Measurements from ENCODE around the gene PLA2G15. TPM values are rescaled to one million over a fixed set of nuclear protein-coding genes. Genes with fewer than 3 reads are reported as not detected.
"Not testable (repeated sequence)": the region's sequence is repeated elsewhere in the genome, so short reads cannot be mapped to it uniquely, and the experiment has no call there.

The PLA2G15 gene
- total and polyA plus RNA-seq, 2 experiments from 2014 or later: 3.1 to 14.8 TPM

GRCh38 chr16:68288252-68288650 is 43.1 kb downstream of the PLA2G15 start (continued):
- no peak for TF ChIP-seq ZNF331 (CRISPR knock-in tag; IDR thresholded peaks at IDR 0.05; ENCODE audit: low read depth)
- no peak for TF ChIP-seq POLR2AphosphoS5 (IDR thresholded peaks at IDR 0.05; ENCODE audit: low read depth)
- no peak for TF ChIP-seq NANOG (IDR thresholded peaks at IDR 0.05; ENCODE audit: borderline replicate concordance)

- not testable (repeated sequence) for H3K9me2 ChIP-seq (ENCODE audit: insufficient read depth); H3K36me3 ChIP-seq (ENCODE audit: insufficient read depth); H3K27ac Mint-ChIP-seq; H3K27ac ChIP-seq (ENCODE audit: low read depth); H3F3A ChIP-seq (replicated peaks; ENCODE audit: low read depth); H3K4me3 ChIP-seq; H3K4me1 Mint-ChIP-seq; DNase-seq (ENCODE audit: low spot score); H2AFZ ChIP-seq; H3K4me1 ChIP-seq (ENCODE audit: insufficient read depth); H3K4me2 ChIP-seq; H3K79me2 ChIP-seq (replicated peaks; ENCODE audit: insufficient read depth); ATAC-seq; H3K4me3 Mint-ChIP-seq; H3K27me3 Mint-ChIP-seq (ENCODE audit: insufficient read depth, low read depth, poor library complexity); H3K9me3 Mint-ChIP-seq; H3K27me3 ChIP-seq (ENCODE audit: insufficient read depth); H4K20me1 ChIP-seq (replicated peaks; ENCODE audit: insufficient read depth)
- peaks cover 26% of the 10 kb centered on the region for H3K36me3 Mint-ChIP-seq (ENCODE audit: low read depth)
Observed at GRCh38 chr16:68288796-68289195, 43.6 kb downstream of the PLA2G15 start.

DNA sequence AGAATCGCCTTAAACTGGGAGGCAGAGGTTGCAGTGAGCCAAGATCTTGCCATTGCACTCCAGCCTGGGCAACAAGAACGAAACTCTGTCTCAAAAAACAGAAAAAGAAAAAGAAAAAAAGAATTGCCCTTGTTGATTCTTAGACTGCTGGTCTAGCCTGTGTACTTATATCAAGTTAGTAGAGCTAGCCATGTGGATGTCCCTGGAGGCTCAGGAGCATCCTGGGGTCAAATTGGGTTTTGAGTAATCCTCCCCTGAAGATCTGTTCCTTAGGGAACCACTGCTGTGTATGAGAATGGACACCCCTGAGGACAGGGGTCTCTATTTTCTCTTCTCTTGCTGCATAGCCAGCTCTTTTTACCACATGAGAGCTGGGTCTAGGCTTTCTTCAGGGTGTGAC is 44.0 kb downstream of the PLA2G15 start:
- no peaks in the 10 kb centered on the region for H3K4me1 ChIP-seq (ENCODE audit: insufficient read depth)
- no peak for ATAC-seq
- H3K27me3 Mint-ChIP-seq (ENCODE audit: insufficient read depth, low read depth, poor library complexity): no peaks in the 10 kb centered on the region
- no peak overlapping the region for H3K27ac Mint-ChIP-seq
- DNase-seq (ENCODE audit: low spot score): no peak
- no peak overlapping the region for H3K4me3 Mint-ChIP-seq
- H3K27me3 ChIP-seq (ENCODE audit: insufficient read depth): no peaks in the 10 kb centered on the region
- no peaks in the 10 kb centered on the region for H3K79me2 ChIP-seq (replicated peaks; ENCODE audit: insufficient read depth)
- no peaks in the 10 kb centered on the region for H3K9me2 ChIP-seq (ENCODE audit: insufficient read depth)
- no peak overlapping the region for H3K27ac ChIP-seq (ENCODE audit: low read depth)
- H3K36me3 ChIP-seq (ENCODE audit: insufficient read depth): peaks cover 10% of the 10 kb centered on the region; the same call in 1 of the 2 replicates
- peaks cover 5% of the 10 kb centered on the region; the same call in 1 of the 2 replicates for H4K20me1 ChIP-seq (replicated peaks; ENCODE audit: insufficient read depth)
- H3F3A ChIP-seq (replicated peaks; ENCODE audit: low read depth): no peaks in the 10 kb centered on the region
- no peak overlapping the region for H3K4me2 ChIP-seq
- H3K9me3 Mint-ChIP-seq: no peaks in the 10 kb centered on the region
- peaks cover 8% of the 10 kb centered on the region for H3K4me1 Mint-ChIP-seq
- H2AFZ ChIP-seq: no peak overlapping the region
- H3K36me3 Mint-ChIP-seq (ENCODE audit: low read depth): peaks cover 28% of the 10 kb centered on the region
- H3K4me3 ChIP-seq: no peak overlapping the region
- TF ChIP-seq, protein P1, sequence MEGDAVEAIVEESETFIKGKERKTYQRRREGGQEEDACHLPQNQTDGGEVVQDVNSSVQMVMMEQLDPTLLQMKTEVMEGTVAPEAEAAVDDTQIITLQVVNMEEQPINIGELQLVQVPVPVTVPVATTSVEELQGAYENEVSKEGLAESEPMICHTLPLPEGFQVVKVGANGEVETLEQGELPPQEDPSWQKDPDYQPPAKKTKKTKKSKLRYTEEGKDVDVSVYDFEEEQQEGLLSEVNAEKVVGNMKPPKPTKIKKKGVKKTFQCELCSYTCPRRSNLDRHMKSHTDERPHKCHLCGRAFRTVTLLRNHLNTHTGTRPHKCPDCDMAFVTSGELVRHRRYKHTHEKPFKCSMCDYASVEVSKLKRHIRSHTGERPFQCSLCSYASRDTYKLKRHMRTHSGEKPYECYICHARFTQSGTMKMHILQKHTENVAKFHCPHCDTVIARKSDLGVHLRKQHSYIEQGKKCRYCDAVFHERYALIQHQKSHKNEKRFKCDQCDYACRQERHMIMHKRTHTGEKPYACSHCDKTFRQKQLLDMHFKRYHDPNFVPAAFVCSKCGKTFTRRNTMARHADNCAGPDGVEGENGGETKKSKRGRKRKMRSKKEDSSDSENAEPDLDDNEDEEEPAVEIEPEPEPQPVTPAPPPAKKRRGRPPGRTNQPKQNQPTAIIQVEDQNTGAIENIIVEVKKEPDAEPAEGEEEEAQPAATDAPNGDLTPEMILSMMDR (conservative IDR thresholded peaks at IDR 0.05; ENCODE audit: low read depth in 2 of 2): no peak

DNA sequence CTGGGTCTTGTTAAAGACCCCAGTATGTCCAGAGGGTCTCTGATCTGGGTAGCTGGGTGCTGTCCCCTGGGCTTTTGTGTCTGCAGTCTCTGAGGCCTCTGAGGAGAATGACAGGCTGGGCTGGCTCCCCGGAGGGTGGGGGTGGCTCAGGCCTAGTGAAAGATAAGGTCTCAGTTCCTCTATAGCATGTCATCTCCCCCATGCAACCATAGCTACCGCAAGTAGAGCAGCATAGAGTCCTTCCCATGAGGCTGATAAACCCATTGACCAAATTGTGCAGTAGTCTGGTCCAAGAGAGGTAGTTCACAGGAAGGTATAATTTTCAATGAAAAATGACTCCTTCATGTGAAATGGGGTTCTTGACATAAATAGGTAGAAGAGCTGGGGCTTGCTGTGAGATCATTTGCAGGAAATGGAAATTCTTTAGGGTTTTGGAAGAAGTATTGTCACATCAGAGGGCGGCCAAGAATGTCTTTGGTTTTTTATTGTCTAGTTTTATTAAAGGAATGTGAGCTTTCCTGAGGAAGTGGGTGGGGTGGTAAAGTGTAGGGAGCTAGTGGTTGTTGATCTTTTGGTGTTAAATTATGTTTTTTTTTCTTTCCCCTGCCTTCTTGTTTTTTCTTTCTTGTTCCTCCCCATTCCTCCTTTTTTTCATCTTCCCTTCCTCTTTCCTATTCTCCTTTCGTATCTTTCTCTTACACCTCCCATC is 44.6 kb downstream of the PLA2G15 start:
- Mint-ChIP-seq H3K36me3 (ENCODE audit: low read depth) (peaks cover 29% of the 10 kb centered on the region), H3K27ac (no peak overlapping the region), H3K4me1 (peaks cover 8% of the 10 kb centered on the region), H3K4me3 (no peak overlapping the region), H3K9me3 (no peaks in the 10 kb centered on the region), H3K27me3 (ENCODE audit: insufficient read depth, low read depth, poor library complexity) (no peaks in the 10 kb centered on the region)
- Histone ChIP-seq H3K4me2 (no peak overlapping the region), H3F3A (replicated peaks; ENCODE audit: low read depth) (no peaks in the 10 kb centered on the region), H3K27me3 (ENCODE audit: insufficient read depth) (no peaks in the 10 kb centered on the region), H3K9me2 (ENCODE audit: insufficient read depth) (no peaks in the 10 kb centered on the region), H3K4me1 (ENCODE audit: insufficient read depth) (no peaks in the 10 kb centered on the region), H3K27ac (ENCODE audit: low read depth) (no peak overlapping the region), H4K20me1 (replicated peaks; ENCODE audit: insufficient read depth) (peaks cover 6% of the 10 kb centered on the region; the same call in 1 of the 2 replicates), H3K36me3 (ENCODE audit: insufficient read depth) (peaks cover 11% of the 10 kb centered on the region; the same call in 1 of the 2 replicates), H3K4me3 (no peak overlapping the region), H2AFZ (no peak overlapping the region), H3K79me2 (replicated peaks; ENCODE audit: insufficient read depth) (no peaks in the 10 kb centered on the region)
- ATAC-seq (no peak), DNase-seq (ENCODE audit: low spot score) (no peak)
- TF ChIP-seq ZNF331 (CRISPR knock-in tag; IDR thresholded peaks at IDR 0.05; ENCODE audit: low read depth): no peak
- TF ChIP-seq NANOG (IDR thresholded peaks at IDR 0.05; ENCODE audit: borderline replicate concordance): no peak
- no peak for TF ChIP-seq ZNF114 (CRISPR knock-in tag; IDR thresholded peaks at IDR 0.05)
- no peak for TF ChIP-seq POLR2AphosphoS5 (IDR thresholded peaks at IDR 0.05; ENCODE audit: low read depth)
- TF ChIP-seq REST (IDR thresholded peaks at IDR 0.05; ENCODE audit: unreplicated experiment): no peak
- TF ChIP-seq, protein P2, sequence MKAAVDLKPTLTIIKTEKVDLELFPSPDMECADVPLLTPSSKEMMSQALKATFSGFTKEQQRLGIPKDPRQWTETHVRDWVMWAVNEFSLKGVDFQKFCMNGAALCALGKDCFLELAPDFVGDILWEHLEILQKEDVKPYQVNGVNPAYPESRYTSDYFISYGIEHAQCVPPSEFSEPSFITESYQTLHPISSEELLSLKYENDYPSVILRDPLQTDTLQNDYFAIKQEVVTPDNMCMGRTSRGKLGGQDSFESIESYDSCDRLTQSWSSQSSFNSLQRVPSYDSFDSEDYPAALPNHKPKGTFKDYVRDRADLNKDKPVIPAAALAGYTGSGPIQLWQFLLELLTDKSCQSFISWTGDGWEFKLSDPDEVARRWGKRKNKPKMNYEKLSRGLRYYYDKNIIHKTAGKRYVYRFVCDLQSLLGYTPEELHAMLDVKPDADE (IDR thresholded peaks at IDR 0.05): no peak
- TF ChIP-seq CREB1 (CRISPR knock-in tag; IDR thresholded peaks at IDR 0.05; ENCODE audit: low read depth): no peak
- no peak for TF ChIP-seq JUNB (IDR thresholded peaks at IDR 0.05; ENCODE audit: unreplicated experiment)
- no peak for TF ChIP-seq EZH2phosphoT487 (IDR thresholded peaks at IDR 0.05; ENCODE audit: unreplicated experiment)

All from GM23338 (cell line).